GM12872 (cell line): ENCODE data around the gene C2orf80.

Source experiments
- CTCF ChIP-seq: IDR thresholded peaks from 3 replicates; pipeline ENCODE4 v1.5.1; 2011; ENCODE audit warnings: low read depth, mild to moderate bottlenecking, low read length, moderate library complexity; ENCODE audit not compliant: insufficient read depth

Gene C2orf80

GRCh38 chr2:208142240-208142924 is 47.4 kb downstream of the C2orf80 start:
- no peak for TF ChIP-seq CTCF

- TF ChIP-seq CTCF, result no peak
These were observed 50.4 kb downstream of the C2orf80 start for GRCh38 chr2:208139447-208139846.

- no peak for TF ChIP-seq CTCF
These were observed 53.1 kb downstream of the C2orf80 start for GRCh38 chr2:208136716-208137094.

- TF ChIP-seq CTCF, result no peak
These were observed 53.8 kb downstream of the C2orf80 start for GRCh38 chr2:208135794-208136715.

GRCh38 chr2:208134928-208135586 is 54.8 kb downstream of the C2orf80 start:
- no peak for TF ChIP-seq CTCF

- no peak for TF ChIP-seq CTCF
These were observed 59.1 kb downstream of the C2orf80 start for GRCh38 chr2:208130712-208131110.
